Mesendoderm (in vitro differentiated cells): ENCODE results near the gene SMKR1.

ENCODE experiments used
- DNase-seq: peaks from one replicate; pipeline ENCODE4 v3.0.0; 2013
- H2AK5ac ChIP-seq: 2 replicates; pipeline ENCODE4 v1.6.1; 2013; ENCODE audit warnings: low read length, inconsistent platforms
- H2BK120ac ChIP-seq: 2 replicates; pipeline ENCODE4 v1.6.1; 2013; ENCODE audit warnings: low read depth, mild to moderate bottlenecking, low read length, moderate library complexity, mixed read lengths
- H2BK15ac ChIP-seq: replicated peaks from 2 replicates; pipeline ENCODE4 v1.6.1; 2013; ENCODE audit warnings: low read depth, mild to moderate bottlenecking, moderate library complexity
- H2BK5ac ChIP-seq: 2 replicates; pipeline ENCODE4 v1.6.1; 2013; ENCODE audit warnings: low read length, inconsistent platforms
- H3K18ac ChIP-seq: 2 replicates; pipeline ENCODE4 v1.6.1; 2013; ENCODE audit warnings: mild to moderate bottlenecking, low read length, mixed read lengths
- H3K23ac ChIP-seq: one replicate; pipeline ENCODE4 v1.6.1; 2013; ENCODE audit warnings: low read length
- H3K27ac ChIP-seq: 2 replicates; pipeline ENCODE4 v1.5.1; 2013; ENCODE audit warnings: low read depth, mild to moderate bottlenecking, inconsistent platforms, low read length, moderate library complexity
- H3K27me3 ChIP-seq: 2 replicates; pipeline ENCODE4 v1.6.1; 2013; ENCODE audit warnings: low read length, control low read depth, mild to moderate bottlenecking, inconsistent platforms; ENCODE audit not compliant: insufficient read depth, poor library complexity
- H3K36me3 ChIP-seq: 2 replicates; pipeline ENCODE4 v1.6.1; 2013; ENCODE audit warnings: low read length, inconsistent platforms; ENCODE audit not compliant: control insufficient read depth, insufficient read depth
- H3K4ac ChIP-seq: one replicate; pipeline ENCODE4 v1.6.1; 2013; ENCODE audit warnings: low read depth, mild to moderate bottlenecking, low read length, moderate library complexity
- H3K4me1 ChIP-seq: 2 replicates; pipeline ENCODE4 v1.6.1; 2013; ENCODE audit warnings: low read depth, low read length, inconsistent platforms; ENCODE audit not compliant: control insufficient read depth
- H3K4me2 ChIP-seq: 2 replicates; pipeline ENCODE4 v1.6.1; 2013; ENCODE audit warnings: low read length
- H3K4me3 ChIP-seq: 2 replicates; pipeline ENCODE4 v1.5.1; 2013; ENCODE audit warnings: mild to moderate bottlenecking, low read length
- H3K56ac ChIP-seq: one replicate; pipeline ENCODE4 v1.6.1; 2013; ENCODE audit warnings: low read length
- H3K79me1 ChIP-seq: 2 replicates; pipeline ENCODE4 v1.6.1; 2013; ENCODE audit warnings: low read length, inconsistent platforms
- H3K79me2 ChIP-seq: 2 replicates; pipeline ENCODE4 v1.6.1; 2013; ENCODE audit warnings: mild to moderate bottlenecking, low read length; ENCODE audit not compliant: control insufficient read depth, insufficient read depth
- H3K9ac ChIP-seq: 2 replicates; pipeline ENCODE4 v1.6.1; 2013; ENCODE audit warnings: low read length, inconsistent platforms
- H4K5ac ChIP-seq: one replicate; pipeline ENCODE4 v1.6.1; 2013; ENCODE audit warnings: low read length
- H4K8ac ChIP-seq: one replicate; pipeline ENCODE4 v1.6.1; 2013; ENCODE audit warnings: low read depth, mild to moderate bottlenecking, control low read depth, low read length, moderate library complexity
- WGBS: extraction: QIAGEN DNeasy Blood & Tissue Kit; methylation state at CpG from one replicate; pipeline ENCODE4 v1.1.7; 2013; ENCODE audit warnings: low lambda C conversion rate, missing lambda C conversion rate; ENCODE audit not compliant: insufficient coverage; ENCODE audit errors: extremely low coverage; 5-methylcytosine and 5-hydroxymethylcytosine counted together

The SMKR1 gene

GRCh38 chr7:129466796-129467195 lies 35.5 kb upstream of the SMKR1 start:
- H2BK5ac ChIP-seq, result no peak overlapping the region
- peaks cover 5% of the 10 kb centered on the region for H3K36me3 ChIP-seq
- no peak overlapping the region for H3K23ac ChIP-seq
- no peaks in the 10 kb centered on the region for H3K4me1 ChIP-seq
- no peak overlapping the region for H3K4me3 ChIP-seq
- no peaks in the 10 kb centered on the region for H3K27me3 ChIP-seq
- WGBS, result no CpG with 5 or more reads among the region's 3 CpGs
- no peaks in the 10 kb centered on the region for H3K79me2 ChIP-seq
- no peak overlapping the region for H2BK120ac ChIP-seq
- no peak overlapping the region for H2AK5ac ChIP-seq
- no peak overlapping the region for H3K4ac ChIP-seq
- no peak overlapping the region for H4K5ac ChIP-seq
- no peak overlapping the region for H3K4me2 ChIP-seq
- H4K8ac ChIP-seq, result no peak overlapping the region
- no peaks in the 10 kb centered on the region for H3K79me1 ChIP-seq
- no peak overlapping the region for H3K9ac ChIP-seq
- no peak overlapping the region for H3K27ac ChIP-seq
- no peak overlapping the region for H3K56ac ChIP-seq
- DNase-seq, result no peak
- H2BK15ac ChIP-seq, result no peak overlapping the region
- no peak overlapping the region for H3K18ac ChIP-seq

- Histone ChIP-seq H4K5ac (no peak overlapping the region), H3K27me3 (no peaks in the 10 kb centered on the region), H4K8ac (no peak overlapping the region), H2BK5ac (no peak overlapping the region), H3K27ac (no peak overlapping the region), H3K4ac (no peak overlapping the region), H3K23ac (no peak overlapping the region), H3K4me1 (no peaks in the 10 kb centered on the region), H3K4me3 (no peak overlapping the region), H3K36me3 (peaks cover 2% of the 10 kb centered on the region), H2BK120ac (no peak overlapping the region), H3K79me1 (no peaks in the 10 kb centered on the region), H2AK5ac (no peak overlapping the region), H3K4me2 (no peak overlapping the region), H3K56ac (no peak overlapping the region), H3K18ac (no peak overlapping the region), H2BK15ac (no peak overlapping the region), H3K79me2 (no peaks in the 10 kb centered on the region), H3K9ac (no peak overlapping the region)
- no peak for DNase-seq
- WGBS, result no CpG with 5 or more reads among the region's 1 CpG
Measured at GRCh38 chr7:129468087-129468486, 34.2 kb upstream of the SMKR1 start.

DNA sequence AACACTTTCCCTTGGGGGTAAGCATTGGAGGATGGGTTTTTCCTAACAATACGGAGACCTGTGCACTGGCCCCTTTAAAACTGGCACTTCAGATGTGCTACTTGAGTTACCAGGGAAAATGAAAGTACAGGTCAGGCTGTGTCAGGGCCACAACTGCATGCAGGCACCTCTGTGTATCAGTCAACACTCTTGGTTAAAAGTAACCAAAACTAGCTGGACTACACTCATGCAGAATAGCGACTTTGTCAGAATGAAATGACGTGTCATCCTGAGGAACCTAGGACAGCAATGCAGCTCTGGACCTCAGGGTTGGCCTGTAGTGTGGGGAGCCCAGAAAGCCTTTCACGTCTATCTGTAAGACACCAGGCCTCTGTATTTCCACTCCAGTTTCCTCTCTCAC lies 33.8 kb upstream of the SMKR1 start:
- H3K36me3 ChIP-seq, result peaks cover 2% of the 10 kb centered on the region
- no peaks in the 10 kb centered on the region for H3K4me1 ChIP-seq
- no peak overlapping the region for H3K56ac ChIP-seq
- H4K8ac ChIP-seq, result no peak overlapping the region
- H2AK5ac ChIP-seq, result no peak overlapping the region
- WGBS, result no CpG with 5 or more reads among the region's 4 CpGs
- no peak overlapping the region for H2BK15ac ChIP-seq
- no peak overlapping the region for H3K4ac ChIP-seq
- no peak overlapping the region for H2BK120ac ChIP-seq
- no peak overlapping the region for H3K27ac ChIP-seq
- no peak overlapping the region for H4K5ac ChIP-seq
- no peak overlapping the region for H3K4me3 ChIP-seq
- no peaks in the 10 kb centered on the region for H3K27me3 ChIP-seq
- no peak overlapping the region for H3K18ac ChIP-seq
- H3K9ac ChIP-seq, result no peak overlapping the region
- no peaks in the 10 kb centered on the region for H3K79me2 ChIP-seq
- H3K79me1 ChIP-seq, result no peaks in the 10 kb centered on the region
- H2BK5ac ChIP-seq, result no peak overlapping the region
- H3K23ac ChIP-seq, result no peak overlapping the region
- H3K4me2 ChIP-seq, result no peak overlapping the region
- no peak for DNase-seq

GRCh38 chr7:129469930-129470329 lies 32.4 kb upstream of the SMKR1 start:
- Histone ChIP-seq H3K4me3 (no peak overlapping the region), H3K4me2 (no peak overlapping the region), H3K27me3 (no peaks in the 10 kb centered on the region), H3K36me3 (no peaks in the 10 kb centered on the region), H2BK5ac (no peak overlapping the region), H3K18ac (no peak overlapping the region), H3K56ac (no peak overlapping the region), H3K4ac (no peak overlapping the region), H3K4me1 (no peaks in the 10 kb centered on the region), H4K5ac (no peak overlapping the region), H2BK15ac (no peak overlapping the region), H2AK5ac (no peak overlapping the region), H3K79me2 (no peaks in the 10 kb centered on the region), H3K79me1 (no peaks in the 10 kb centered on the region), H4K8ac (no peak overlapping the region), H3K23ac (no peak overlapping the region), H3K9ac (no peak overlapping the region), H3K27ac (no peak overlapping the region), H2BK120ac (no peak overlapping the region)
- no peak for DNase-seq

DNA sequence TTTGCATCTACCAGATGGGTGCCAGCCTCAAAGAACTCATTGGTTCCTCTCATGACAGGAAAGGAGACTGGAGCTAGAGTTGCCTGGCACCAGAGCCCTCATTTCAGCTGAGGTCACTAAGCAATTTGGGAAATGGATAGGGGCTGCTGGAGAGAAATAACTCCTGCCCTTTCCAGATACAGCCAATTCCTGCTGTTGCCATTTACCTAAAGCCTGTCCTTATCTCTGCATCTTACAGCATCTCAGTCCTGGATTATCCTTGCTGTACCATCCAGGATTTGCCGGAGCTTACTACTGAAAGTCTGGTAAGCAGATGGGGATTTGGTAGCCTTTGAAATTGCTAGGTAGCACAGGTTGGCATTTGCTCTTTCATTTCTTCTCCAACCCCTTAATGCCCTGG lies 31.9 kb upstream of the SMKR1 start:
- H3K9ac ChIP-seq, result no peak overlapping the region
- no peaks in the 10 kb centered on the region for H3K27me3 ChIP-seq
- no peak overlapping the region for H4K8ac ChIP-seq
- H2BK120ac ChIP-seq, result no peak overlapping the region
- H3K27ac ChIP-seq, result no peak overlapping the region
- no peak overlapping the region for H2AK5ac ChIP-seq
- no peak overlapping the region for H3K23ac ChIP-seq
- DNase-seq, result no peak
- no peaks in the 10 kb centered on the region for H3K79me1 ChIP-seq
- no peak overlapping the region for H3K56ac ChIP-seq
- no peak overlapping the region for H4K5ac ChIP-seq
- WGBS, result no CpG with 5 or more reads among the region's 1 CpG
- no peak overlapping the region for H3K4ac ChIP-seq
- H3K79me2 ChIP-seq, result no peaks in the 10 kb centered on the region
- H3K36me3 ChIP-seq, result no peaks in the 10 kb centered on the region
- no peak overlapping the region for H2BK15ac ChIP-seq
- H3K4me1 ChIP-seq, result no peaks in the 10 kb centered on the region
- no peak overlapping the region for H3K4me3 ChIP-seq
- H2BK5ac ChIP-seq, result no peak overlapping the region
- no peak overlapping the region for H3K18ac ChIP-seq
- H3K4me2 ChIP-seq, result no peak overlapping the region

- Histone ChIP-seq H3K23ac (no peak overlapping the region), H3K79me1 (no peaks in the 10 kb centered on the region), H2AK5ac (no peak overlapping the region), H2BK5ac (no peak overlapping the region), H3K18ac (no peak overlapping the region), H3K4me2 (no peak overlapping the region), H3K79me2 (no peaks in the 10 kb centered on the region), H3K4me1 (no peaks in the 10 kb centered on the region), H2BK120ac (no peak overlapping the region), H3K27ac (no peak overlapping the region), H3K56ac (no peak overlapping the region), H3K27me3 (no peaks in the 10 kb centered on the region), H3K4ac (no peak overlapping the region), H3K4me3 (no peak overlapping the region), H2BK15ac (no peak overlapping the region), H3K9ac (no peak overlapping the region), H4K5ac (no peak overlapping the region), H3K36me3 (no peaks in the 10 kb centered on the region), H4K8ac (no peak overlapping the region)
- no peak for DNase-seq
Measured at GRCh38 chr7:129471402-129471827, 30.9 kb upstream of the SMKR1 start.
